ENCODE results near the gene SETBP1. TPM values are rescaled to one million over a fixed set of nuclear protein-coding genes. Genes with fewer than 3 reads are reported as not detected.

SETBP1 gene
- total RNA-seq, 1 experiment from 2014 or later: 0.05 TPM

- ChIA-PET CTCF (no interaction called here), RAD21 (ENCODE audit: low non-redundant PET in 1 of 2, low total read pairs in 2 of 2, uncharacterized antibody in 2 of 2, unreplicated experiment in 2 of 2) (no interaction called here), POLR2A (no interaction called here)
- Histone ChIP-seq H3K79me2 (ENCODE audit: insufficient read depth, low read length) (no peaks in the 10 kb centered on the region), H2AFZ (ENCODE audit: low read depth, low read length, poor library complexity, severe bottlenecking) (no peak overlapping the region), H3K4me2 (ENCODE audit: low read length) (no peak overlapping the region), H3K4me3 (replicated peaks in 1 of 2; ENCODE audit: low read depth in 1 of 2, low read length in 2 of 2) (no peak overlapping the region), H3K36me3 (ENCODE audit: control insufficient read depth in 1 of 2, insufficient read depth in 2 of 2, low read length in 2 of 2) (no peaks in the 10 kb centered on the region), H3K27ac (ENCODE audit: low read depth, low read length) (no peak overlapping the region), H4K20me1 (ENCODE audit: insufficient read depth) (no peaks in the 10 kb centered on the region), H3K9ac (ENCODE audit: low read length) (no peak overlapping the region), H3K9me3 (ENCODE audit: control insufficient read depth in 1 of 2, insufficient read depth in 1 of 2, low read depth in 1 of 2, low read length in 2 of 2) (peaks cover 0 to 30% of the 10 kb centered on the region in 2 experiments; a peak in 2 of 4 replicates), H3K4me1 (ENCODE audit: control insufficient read depth in 1 of 2, insufficient read depth in 2 of 2, low read length in 2 of 2) (no peaks in the 10 kb centered on the region), H3K27me3 (ENCODE audit: insufficient read depth, low read length) (no peaks in the 10 kb centered on the region), H3K9me2 (ENCODE audit: insufficient read depth) (no peaks in the 10 kb centered on the region)
- no peak for ATAC-seq
- BruUV-seq (replicated peaks): no TSS peak
- intact Hi-C loops (cut with micrococcal nuclease): no loop called here
- no peak for TF ChIP-seq EZH2phosphoT487 (IDR thresholded peaks at IDR 0.05; ENCODE audit: borderline replicate concordance)
- no peak for TF ChIP-seq ATF3 (IDR thresholded peaks at IDR 0.05)
- TF ChIP-seq POLR2AphosphoS5 (IDR thresholded peaks at IDR 0.05; ENCODE audit: low read depth, low read length): no peak
- TF ChIP-seq ELF1 (IDR thresholded peaks at IDR 0.05; ENCODE audit: borderline replicate concordance, low read depth): no peak
- TF ChIP-seq SP1 (IDR thresholded peaks at IDR 0.05; ENCODE audit: low read depth): no peak
- no peak for TF ChIP-seq EGR1 (IDR thresholded peaks at IDR 0.05; ENCODE audit: low read depth)
- TF ChIP-seq TCF7L2 (IDR thresholded peaks at IDR 0.05; ENCODE audit: borderline replicate concordance, extremely low read depth, insufficient read depth, insufficient read length): no peak
- no peak for TF ChIP-seq RAD21 (IDR thresholded peaks at IDR 0.05; ENCODE audit: low read depth)
- no peak for TF ChIP-seq ZFX (IDR thresholded peaks at IDR 0.05)
- TF ChIP-seq ZBTB33 (IDR thresholded peaks at IDR 0.05; ENCODE audit: extremely low read depth, insufficient replicate concordance, low read length): no peak
- no peak for TF ChIP-seq YY1 (IDR thresholded peaks at IDR 0.05; ENCODE audit: extremely low read depth, insufficient replicate concordance, low read depth, low read length)
- TF ChIP-seq CBX3 (IDR thresholded peaks at IDR 0.05; ENCODE audit: low read depth): no peak
- no peak for TF ChIP-seq CTCF (IDR thresholded peaks at IDR 0.05 in 2 of 3, conservative IDR thresholded peaks at IDR 0.05 in 1 of 3; ENCODE audit: borderline replicate concordance in 1 of 3, insufficient read depth in 1 of 3, low read depth in 2 of 3, low read length in 2 of 3)
- no peak for TF ChIP-seq JUND (IDR thresholded peaks at IDR 0.05)
- no peak for TF ChIP-seq MAX (IDR thresholded peaks at IDR 0.05)
- TF ChIP-seq POLR2A (IDR thresholded peaks at IDR 0.05; ENCODE audit: borderline replicate concordance, extremely low read depth, insufficient read depth, insufficient read length): no peak
- no peak for TF ChIP-seq CEBPB (IDR thresholded peaks at IDR 0.05; ENCODE audit: low read depth)
- TF ChIP-seq EZH2 (IDR thresholded peaks at IDR 0.05): no peak
- TF ChIP-seq SRF (IDR thresholded peaks at IDR 0.05; ENCODE audit: low read depth): no peak
- no peak for DNase-seq (ENCODE audit: low read depth, low spot score)
These were observed 425.7 kb downstream of the SETBP1 start for GRCh38 chr18:45106331-45106774.
